Suprapubic skin (tissue), 4 donors: ENCODE data around the gene USP40. TPM values are rescaled to one million over a fixed set of nuclear protein-coding genes. Genes with fewer than 3 reads are reported as not detected.

Source experiments
- DNase-seq, 2 donors: peaks; one replicate each; pipeline ENCODE4 v3.0.0-alpha.2; 2019; ENCODE audit warnings: low spot score in 2 of 2
- H3K27ac ChIP-seq: fragments of 200-600 bp; sonication (generic); one replicate; pipeline ENCODE4 v1.5.1; 2019
- H3K27me3 ChIP-seq: fragments of 200-600 bp; sonication (generic); one replicate; pipeline ENCODE4 v1.5.1; 2019
- H3K36me3 ChIP-seq: fragments of 200-600 bp; sonication (generic); one replicate; pipeline ENCODE4 v1.5.1; 2019
- H3K4me1 ChIP-seq: fragments of 200-600 bp; sonication (generic); one replicate; pipeline ENCODE4 v1.5.1; 2019
- H3K4me3 ChIP-seq: fragments of 200-600 bp; sonication (generic); one replicate; pipeline ENCODE4 v1.5.1; 2019; ENCODE audit warnings: mild to moderate bottlenecking
- H3K9me3 ChIP-seq: fragments of 200-600 bp; sonication (generic); one replicate; pipeline ENCODE4 v1.5.1; 2019
- EP300 ChIP-seq: sonication (generic); formaldehyde crosslinking; IDR thresholded peaks from one replicate; pipeline ENCODE4 v1.6.1; 2017; ENCODE audit warnings: antibody characterized with exemption
- POLR2A ChIP-seq, 2 donors: fragments of 450-650 bp; IDR thresholded peaks; one replicate each; pipeline ENCODE4 v1.6.1; 2017; ENCODE audit warnings: antibody characterized with exemption in 2 of 2, mild to moderate bottlenecking in 2 of 2, moderate library complexity in 2 of 2
- POLR2AphosphoS5 ChIP-seq, 3 donors: sonication (generic); formaldehyde crosslinking; IDR thresholded peaks; one replicate each; pipeline ENCODE4 v1.6.1; 2017; ENCODE audit warnings: antibody characterized with exemption in 3 of 3
- WGBS: methylation state at CpG from one replicate; pipeline ENCODE4 v1.1.5; 2018; 5-methylcytosine and 5-hydroxymethylcytosine counted together
- total RNA-seq, 4 donors: library from RNA; depleted of rRNA; stranded (reverse); fragments of >200 nt; gene quantifications; one replicate each; pipeline ENCODE4 v1.1.0, GENCODE V29; 2016
- TF ChIP-seq, protein P1 (sequence below), 2 donors: fragments of 200-600 bp in 1 of 2; fragments of 450-650 bp in 1 of 2; sonication (generic) in 1 of 2; IDR thresholded peaks; one replicate each; pipeline ENCODE4 v1.5.1; 2016 to 2019; ENCODE audit warnings: antibody characterized with exemption in 2 of 2, mild to moderate bottlenecking in 1 of 2, moderate library complexity in 1 of 2

Gene USP40
- total RNA-seq, 4 donors from 2014 or later = 16.2 to 125 (median 40.1) TPM

DNA sequence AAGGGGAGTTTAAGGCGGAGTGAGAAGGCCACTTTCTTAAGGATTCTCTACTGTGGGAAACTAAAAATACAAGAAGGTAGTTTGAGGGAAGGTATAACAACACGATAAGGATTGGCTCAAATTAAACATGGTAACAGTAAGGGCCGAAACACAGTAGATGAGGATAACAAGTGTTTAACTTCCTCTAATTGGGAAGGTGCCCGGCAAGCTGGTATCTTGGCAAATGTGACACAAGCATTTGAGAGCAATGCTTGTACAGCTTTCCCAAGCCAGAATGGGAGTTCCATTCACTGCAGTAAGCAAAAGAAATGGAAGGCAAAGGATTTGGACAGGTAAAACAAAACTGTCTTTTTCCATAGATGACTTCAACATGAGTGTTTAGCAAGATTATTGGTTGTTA lies 19.8 kb downstream of the USP40 start:
- no peaks in the 10 kb centered on the region for H3K27me3 ChIP-seq
- DNase-seq = no peak
- no peaks in the 10 kb centered on the region for H3K9me3 ChIP-seq
- H3K36me3 ChIP-seq = peaks cover 64% of the 10 kb centered on the region
- TF ChIP-seq POLR2A (IDR thresholded peaks at IDR 0.05) (no peak), POLR2AphosphoS5 (IDR thresholded peaks at IDR 0.05) (no peak), EP300 (no peak)
- TF ChIP-seq, protein P1, sequence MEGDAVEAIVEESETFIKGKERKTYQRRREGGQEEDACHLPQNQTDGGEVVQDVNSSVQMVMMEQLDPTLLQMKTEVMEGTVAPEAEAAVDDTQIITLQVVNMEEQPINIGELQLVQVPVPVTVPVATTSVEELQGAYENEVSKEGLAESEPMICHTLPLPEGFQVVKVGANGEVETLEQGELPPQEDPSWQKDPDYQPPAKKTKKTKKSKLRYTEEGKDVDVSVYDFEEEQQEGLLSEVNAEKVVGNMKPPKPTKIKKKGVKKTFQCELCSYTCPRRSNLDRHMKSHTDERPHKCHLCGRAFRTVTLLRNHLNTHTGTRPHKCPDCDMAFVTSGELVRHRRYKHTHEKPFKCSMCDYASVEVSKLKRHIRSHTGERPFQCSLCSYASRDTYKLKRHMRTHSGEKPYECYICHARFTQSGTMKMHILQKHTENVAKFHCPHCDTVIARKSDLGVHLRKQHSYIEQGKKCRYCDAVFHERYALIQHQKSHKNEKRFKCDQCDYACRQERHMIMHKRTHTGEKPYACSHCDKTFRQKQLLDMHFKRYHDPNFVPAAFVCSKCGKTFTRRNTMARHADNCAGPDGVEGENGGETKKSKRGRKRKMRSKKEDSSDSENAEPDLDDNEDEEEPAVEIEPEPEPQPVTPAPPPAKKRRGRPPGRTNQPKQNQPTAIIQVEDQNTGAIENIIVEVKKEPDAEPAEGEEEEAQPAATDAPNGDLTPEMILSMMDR (IDR thresholded peaks at IDR 0.05) = no peak
- WGBS = 91% methylated on average over 4 of the region's 4 CpGs
- H3K4me1 ChIP-seq = no peaks in the 10 kb centered on the region
- no peak overlapping the region for H3K27ac ChIP-seq
- no peak overlapping the region for H3K4me3 ChIP-seq

- Histone ChIP-seq H3K4me3 (no peak overlapping the region), H3K27ac (no peak overlapping the region), H3K4me1 (no peaks in the 10 kb centered on the region), H3K36me3 (peaks cover 62% of the 10 kb centered on the region), H3K9me3 (no peaks in the 10 kb centered on the region), H3K27me3 (no peaks in the 10 kb centered on the region)
- no peak for TF ChIP-seq EP300
- TF ChIP-seq, protein P1 (IDR thresholded peaks at IDR 0.05) = no peak
- no peak for TF ChIP-seq POLR2AphosphoS5 (IDR thresholded peaks at IDR 0.05)
- TF ChIP-seq POLR2A (IDR thresholded peaks at IDR 0.05) = no peak
- no peak for DNase-seq
Measured at GRCh38 chr2:233546101-233546500, 20.5 kb downstream of the USP40 start.

- no peak for DNase-seq
- H3K4me3 ChIP-seq = no peak overlapping the region
- WGBS = 89% methylated on average over 5 of the region's 5 CpGs
- H3K4me1 ChIP-seq = no peaks in the 10 kb centered on the region
- no peaks in the 10 kb centered on the region for H3K9me3 ChIP-seq
- peaks cover 57% of the 10 kb centered on the region for H3K36me3 ChIP-seq
- TF ChIP-seq, protein P1 (IDR thresholded peaks at IDR 0.05) = no peak
- TF ChIP-seq EP300 (no peak), POLR2AphosphoS5 (IDR thresholded peaks at IDR 0.05) (no peak), POLR2A (IDR thresholded peaks at IDR 0.05) (no peak)
- no peaks in the 10 kb centered on the region for H3K27me3 ChIP-seq
- H3K27ac ChIP-seq = no peak overlapping the region
Measured at GRCh38 chr2:233544200-233544610, 22.4 kb downstream of the USP40 start.

- no peak for DNase-seq
- TF ChIP-seq POLR2AphosphoS5 (IDR thresholded peaks at IDR 0.05) (no peak), EP300 (no peak), POLR2A (IDR thresholded peaks at IDR 0.05) (no peak)
- TF ChIP-seq, protein P1 (IDR thresholded peaks at IDR 0.05) = no peak
- no peaks in the 10 kb centered on the region for H3K9me3 ChIP-seq
- H3K27ac ChIP-seq = no peak overlapping the region
- no peaks in the 10 kb centered on the region for H3K27me3 ChIP-seq
- H3K4me3 ChIP-seq = no peak overlapping the region
- H3K4me1 ChIP-seq = no peaks in the 10 kb centered on the region
- WGBS = 65% methylated on average over 5 of the region's 5 CpGs
- H3K36me3 ChIP-seq = peaks cover 46% of the 10 kb centered on the region
Measured at GRCh38 chr2:233542507-233542906, 24.1 kb downstream of the USP40 start.

GRCh38 chr2:233538741-233539140 lies 27.8 kb downstream of the USP40 start:
- Histone ChIP-seq H3K27me3 (no peaks in the 10 kb centered on the region), H3K4me1 (no peaks in the 10 kb centered on the region), H3K4me3 (no peak overlapping the region), H3K36me3 (peaks cover 27% of the 10 kb centered on the region), H3K27ac (no peak overlapping the region), H3K9me3 (no peaks in the 10 kb centered on the region)
- no peak for DNase-seq
- WGBS = 92% methylated on average over 5 of the region's 5 CpGs
- TF ChIP-seq, protein P1 (IDR thresholded peaks at IDR 0.05) = no peak
- TF ChIP-seq POLR2AphosphoS5 (IDR thresholded peaks at IDR 0.05) (no peak), EP300 (no peak), POLR2A (IDR thresholded peaks at IDR 0.05) (no peak)
